GM23248 (cell line): ENCODE results near the gene REL.

Experiments
- EZH2 ChIP-seq: fragments of 200-600 bp; sonication (generic); IDR thresholded peaks from 2 replicates; pipeline ENCODE4 v1.6.1; 2018; ENCODE audit warnings: antibody characterized with exemption, mild to moderate bottlenecking; ENCODE audit not compliant: insufficient read depth, poor library complexity, severe bottlenecking
- EZH2phosphoT487 ChIP-seq: fragments of 200-600 bp; sonication (generic); IDR thresholded peaks from 2 replicates; pipeline ENCODE4 v1.6.1; 2018; ENCODE audit warnings: antibody characterized with exemption, moderate library complexity, mild to moderate bottlenecking, low read depth; ENCODE audit not compliant: insufficient read depth

DNA sequence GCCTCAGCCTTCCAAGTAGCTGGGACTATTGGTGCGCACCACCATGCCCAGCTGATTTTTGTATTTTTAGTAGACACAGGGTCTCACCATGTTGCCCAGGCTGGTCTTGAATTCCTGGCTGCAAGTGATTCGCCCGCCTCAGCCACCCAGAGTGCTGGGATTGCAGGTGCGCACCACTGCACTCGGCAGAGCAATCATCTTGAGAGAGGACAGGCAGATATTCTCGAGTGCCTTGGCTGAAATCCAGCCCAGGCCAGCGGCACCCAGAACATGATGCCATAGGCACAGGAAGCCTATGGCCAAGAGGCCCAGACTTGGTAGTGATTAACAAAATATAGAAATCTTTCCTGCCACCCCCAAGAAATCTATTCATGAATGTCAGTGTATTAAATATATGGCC lies 78.1 kb downstream of the REL start:
- no peak for TF ChIP-seq EZH2
- no peak for TF ChIP-seq EZH2phosphoT487
